Measurements from ENCODE around the gene AKIP1. TPM values are rescaled to one million over a fixed set of nuclear protein-coding genes. Genes with fewer than 3 reads are reported as not detected.
A peak's percentile ranks its signal among the peaks of the same experiment; 100 is the strongest.

The AKIP1 gene
- total RNA-seq, 1 donor from 2014 or later, result 53.7 TPM

DNA sequence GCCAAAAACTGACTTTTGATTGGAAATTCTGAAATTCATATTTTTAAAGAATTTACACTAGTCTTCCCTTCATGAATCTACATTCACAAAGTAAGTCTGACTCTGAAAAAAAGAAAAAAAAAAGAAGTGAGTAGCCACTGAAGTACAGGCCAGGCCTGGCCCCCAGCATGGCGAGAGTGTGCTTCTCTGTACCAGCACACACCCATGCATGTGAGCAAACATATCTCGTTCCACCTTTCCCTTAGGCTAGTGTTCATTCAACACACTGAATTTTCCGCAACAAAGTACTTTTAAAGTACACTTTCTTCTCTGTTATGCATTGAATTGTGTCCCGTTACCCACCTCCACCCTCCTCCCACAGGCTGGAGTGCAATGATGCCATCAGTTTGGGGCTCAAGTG, 17.2 kb downstream of the AKIP1 start:
- peaks cover 7% of the 10 kb centered on the region for H3K4me1 Mint-ChIP-seq
- Histone ChIP-seq H3K9me3 (ENCODE audit: low read depth) (no peaks in the 10 kb centered on the region), H3K36me3 (no peaks in the 10 kb centered on the region)

DNA sequence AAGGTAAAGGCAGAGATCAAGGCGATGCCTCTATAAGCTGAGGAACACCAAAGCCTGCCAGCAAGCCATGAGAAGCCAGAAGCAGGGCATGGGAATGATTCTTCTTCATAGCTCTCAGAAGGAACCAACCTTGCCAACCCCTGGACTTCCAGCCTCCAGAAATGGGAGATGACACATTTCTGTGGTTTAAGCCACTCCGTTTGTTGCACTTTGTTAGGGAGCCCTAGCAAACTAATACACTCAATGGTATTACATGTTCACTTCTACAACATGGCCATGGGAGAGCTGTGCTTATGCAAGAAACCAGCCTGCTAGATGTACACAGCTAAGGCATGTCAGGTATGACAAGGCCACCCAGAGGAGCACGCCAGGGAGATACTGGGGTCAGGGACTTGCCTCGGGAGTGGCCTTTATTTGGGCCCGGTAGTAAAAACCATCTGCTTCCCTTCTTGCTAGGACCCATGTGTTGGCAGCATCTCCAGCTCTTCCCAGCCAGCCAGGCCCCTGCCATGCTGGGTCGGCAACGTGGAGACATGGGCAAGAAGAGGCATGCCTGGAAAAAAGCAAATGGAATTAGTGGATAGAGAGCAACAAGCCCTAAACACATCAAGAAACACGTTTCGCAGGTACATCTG, 18.1 kb downstream of the AKIP1 start:
- H3K9me3 ChIP-seq (ENCODE audit: low read depth), result no peaks in the 10 kb centered on the region
- no peaks in the 10 kb centered on the region for H4K20me1 ChIP-seq (ENCODE audit: low read depth)
- H3K9ac ChIP-seq, result no peak overlapping the region
- Mint-ChIP-seq H3K36me3 (peaks cover 6% of the 10 kb centered on the region), H3K27me3 (ENCODE audit: insufficient read depth, low read depth) (no peaks in the 10 kb centered on the region), H3K4me1 (peaks cover 7% of the 10 kb centered on the region), H3K4me3 (no peak overlapping the region), H3K9me3 (no peaks in the 10 kb centered on the region), H3K27ac (no peak overlapping the region)
- no peak for DNase-seq (ENCODE audit: low spot score)
- H3K4me1 ChIP-seq, result no peaks in the 10 kb centered on the region
- no peaks in the 10 kb centered on the region for H3K27me3 ChIP-seq
- no peaks in the 10 kb centered on the region for H3K79me2 ChIP-seq (ENCODE audit: low read depth)
- no peak overlapping the region for H2AFZ ChIP-seq (replicated peaks)
- no peaks in the 10 kb centered on the region for H3K36me3 ChIP-seq
- H3K4me2 ChIP-seq, result no peak overlapping the region
- H3K4me3 ChIP-seq, result no peak overlapping the region
- TF ChIP-seq, protein P1, sequence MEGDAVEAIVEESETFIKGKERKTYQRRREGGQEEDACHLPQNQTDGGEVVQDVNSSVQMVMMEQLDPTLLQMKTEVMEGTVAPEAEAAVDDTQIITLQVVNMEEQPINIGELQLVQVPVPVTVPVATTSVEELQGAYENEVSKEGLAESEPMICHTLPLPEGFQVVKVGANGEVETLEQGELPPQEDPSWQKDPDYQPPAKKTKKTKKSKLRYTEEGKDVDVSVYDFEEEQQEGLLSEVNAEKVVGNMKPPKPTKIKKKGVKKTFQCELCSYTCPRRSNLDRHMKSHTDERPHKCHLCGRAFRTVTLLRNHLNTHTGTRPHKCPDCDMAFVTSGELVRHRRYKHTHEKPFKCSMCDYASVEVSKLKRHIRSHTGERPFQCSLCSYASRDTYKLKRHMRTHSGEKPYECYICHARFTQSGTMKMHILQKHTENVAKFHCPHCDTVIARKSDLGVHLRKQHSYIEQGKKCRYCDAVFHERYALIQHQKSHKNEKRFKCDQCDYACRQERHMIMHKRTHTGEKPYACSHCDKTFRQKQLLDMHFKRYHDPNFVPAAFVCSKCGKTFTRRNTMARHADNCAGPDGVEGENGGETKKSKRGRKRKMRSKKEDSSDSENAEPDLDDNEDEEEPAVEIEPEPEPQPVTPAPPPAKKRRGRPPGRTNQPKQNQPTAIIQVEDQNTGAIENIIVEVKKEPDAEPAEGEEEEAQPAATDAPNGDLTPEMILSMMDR (IDR thresholded peaks at IDR 0.05), result no peak
- TF ChIP-seq EZH2 (IDR thresholded peaks at IDR 0.05), result no peak
- no peaks in the 10 kb centered on the region for H3F3A ChIP-seq (ENCODE audit: low read depth)
- no peak overlapping the region for H3K27ac ChIP-seq

More for the DNA sequence above, 17.2 kb downstream of the AKIP1 start:
- H3K27me3 Mint-ChIP-seq (ENCODE audit: insufficient read depth, low read depth), result no peaks in the 10 kb centered on the region
- no peak overlapping the region for H3K27ac ChIP-seq
- no peak overlapping the region for H3K4me3 ChIP-seq
- peak overlapping the region; percentile 60 for H3K27ac Mint-ChIP-seq
- no peak overlapping the region for H3K4me2 ChIP-seq
- H3F3A ChIP-seq (ENCODE audit: low read depth), result no peaks in the 10 kb centered on the region
- no peaks in the 10 kb centered on the region for H3K27me3 ChIP-seq
- DNase-seq (ENCODE audit: low spot score), result no peak
- H3K4me1 ChIP-seq, result no peaks in the 10 kb centered on the region
- no peak overlapping the region for H2AFZ ChIP-seq (replicated peaks)
- H3K9ac ChIP-seq, result no peak overlapping the region
- peaks cover 6% of the 10 kb centered on the region for H3K36me3 Mint-ChIP-seq
- no peaks in the 10 kb centered on the region for H4K20me1 ChIP-seq (ENCODE audit: low read depth)
- no peaks in the 10 kb centered on the region for H3K79me2 ChIP-seq (ENCODE audit: low read depth)
- H3K9me3 Mint-ChIP-seq, result no peaks in the 10 kb centered on the region
- TF ChIP-seq EZH2phosphoT487 (IDR thresholded peaks at IDR 0.05), result no peak
- TF ChIP-seq EZH2 (IDR thresholded peaks at IDR 0.05), result no peak
- TF ChIP-seq, protein P1 (IDR thresholded peaks at IDR 0.05), result no peak
- H3K4me3 Mint-ChIP-seq, result no peak overlapping the region

DNA sequence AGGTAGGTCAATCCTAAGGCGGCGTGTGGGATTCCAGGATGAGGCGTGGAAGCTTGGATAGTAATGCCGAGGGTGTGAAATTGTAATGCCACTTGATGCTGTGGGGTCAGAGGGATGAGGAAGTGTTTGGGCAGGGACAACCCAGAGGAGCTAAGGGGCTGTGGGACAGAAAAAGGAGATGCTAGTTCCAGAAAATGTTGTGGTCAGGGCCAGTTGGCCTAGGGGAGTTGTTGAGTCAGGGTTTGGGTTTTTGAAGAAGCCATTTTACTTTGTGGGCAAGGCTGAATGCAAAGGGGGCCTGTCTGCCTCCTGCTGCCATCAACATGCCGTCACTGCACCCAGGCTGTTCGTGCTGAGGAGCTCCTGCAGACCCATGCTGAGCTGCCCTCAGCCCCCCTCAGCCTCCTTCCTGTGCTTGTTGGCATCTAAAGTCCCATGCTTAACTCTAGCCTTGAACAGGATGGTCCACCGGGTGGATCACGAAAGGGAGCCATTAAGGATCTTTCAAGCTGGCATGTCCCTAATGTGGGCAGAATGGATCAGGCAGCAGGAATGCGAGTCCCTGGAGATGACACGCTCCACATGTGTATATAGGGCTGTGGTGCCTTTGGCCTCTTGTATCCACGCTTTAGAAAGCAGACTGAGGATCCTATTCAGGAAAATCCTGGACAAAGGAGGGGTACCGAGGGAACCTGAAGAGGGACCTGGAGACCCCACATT, 19.6 kb downstream of the AKIP1 start:
- no peaks in the 10 kb centered on the region for H4K20me1 ChIP-seq (ENCODE audit: low read depth)
- no peaks in the 10 kb centered on the region for H3K36me3 ChIP-seq
- H3K4me1 ChIP-seq, result peaks cover 6% of the 10 kb centered on the region
- H3K9ac ChIP-seq, result no peak overlapping the region
- H3K27ac ChIP-seq, result no peak overlapping the region
- peaks cover 2% of the 10 kb centered on the region for H3K36me3 Mint-ChIP-seq
- peaks cover 19% of the 10 kb centered on the region for H3K4me1 Mint-ChIP-seq
- H3K79me2 ChIP-seq (ENCODE audit: low read depth), result no peaks in the 10 kb centered on the region
- H3K27ac Mint-ChIP-seq, result peak overlapping the region; percentile 76
- TF ChIP-seq EZH2phosphoT487 (IDR thresholded peaks at IDR 0.05) (no peak), EZH2 (IDR thresholded peaks at IDR 0.05) (no peak)
- TF ChIP-seq, protein P1 (IDR thresholded peaks at IDR 0.05), result no peak
- H3K4me3 ChIP-seq, result no peak overlapping the region
- no peaks in the 10 kb centered on the region for H3F3A ChIP-seq (ENCODE audit: low read depth)
- no peaks in the 10 kb centered on the region for H3K27me3 Mint-ChIP-seq (ENCODE audit: insufficient read depth, low read depth)
- H3K9me3 Mint-ChIP-seq, result no peaks in the 10 kb centered on the region
- no peaks in the 10 kb centered on the region for H3K27me3 ChIP-seq
- no peak overlapping the region for H2AFZ ChIP-seq (replicated peaks)
- no peaks in the 10 kb centered on the region for H3K9me3 ChIP-seq (ENCODE audit: low read depth)
- H3K4me2 ChIP-seq, result no peak overlapping the region
- no peak for DNase-seq (ENCODE audit: low spot score)
- H3K4me3 Mint-ChIP-seq, result no peak overlapping the region
